ENCODE measurements around the gene XKR7.

DNA sequence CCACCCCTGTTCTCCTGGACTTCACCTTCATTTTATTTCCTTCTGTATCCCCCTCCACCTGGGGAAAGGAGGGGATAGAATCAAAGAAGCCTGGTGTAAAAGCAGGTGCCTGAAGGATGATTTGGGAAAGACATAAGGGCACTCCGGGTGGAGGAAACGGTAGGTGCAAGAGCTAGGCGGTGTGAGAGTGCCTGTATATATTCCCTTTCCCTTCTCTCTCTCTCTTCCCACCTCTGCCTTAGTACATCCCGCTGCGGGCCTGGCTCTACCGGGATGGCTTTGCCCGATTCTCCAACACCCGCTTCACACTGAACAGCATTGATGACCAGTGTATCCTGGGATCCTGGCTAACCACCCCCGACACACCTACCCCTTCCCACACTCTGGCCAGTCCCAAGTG lies 42.3 kb upstream of the XKR7 start:
- no peak for TF ChIP-seq TAF1 (IDR thresholded peaks at IDR 0.05; ENCODE audit: low read depth)
- TF ChIP-seq, protein P1, sequence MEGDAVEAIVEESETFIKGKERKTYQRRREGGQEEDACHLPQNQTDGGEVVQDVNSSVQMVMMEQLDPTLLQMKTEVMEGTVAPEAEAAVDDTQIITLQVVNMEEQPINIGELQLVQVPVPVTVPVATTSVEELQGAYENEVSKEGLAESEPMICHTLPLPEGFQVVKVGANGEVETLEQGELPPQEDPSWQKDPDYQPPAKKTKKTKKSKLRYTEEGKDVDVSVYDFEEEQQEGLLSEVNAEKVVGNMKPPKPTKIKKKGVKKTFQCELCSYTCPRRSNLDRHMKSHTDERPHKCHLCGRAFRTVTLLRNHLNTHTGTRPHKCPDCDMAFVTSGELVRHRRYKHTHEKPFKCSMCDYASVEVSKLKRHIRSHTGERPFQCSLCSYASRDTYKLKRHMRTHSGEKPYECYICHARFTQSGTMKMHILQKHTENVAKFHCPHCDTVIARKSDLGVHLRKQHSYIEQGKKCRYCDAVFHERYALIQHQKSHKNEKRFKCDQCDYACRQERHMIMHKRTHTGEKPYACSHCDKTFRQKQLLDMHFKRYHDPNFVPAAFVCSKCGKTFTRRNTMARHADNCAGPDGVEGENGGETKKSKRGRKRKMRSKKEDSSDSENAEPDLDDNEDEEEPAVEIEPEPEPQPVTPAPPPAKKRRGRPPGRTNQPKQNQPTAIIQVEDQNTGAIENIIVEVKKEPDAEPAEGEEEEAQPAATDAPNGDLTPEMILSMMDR (IDR thresholded peaks at IDR 0.05; ENCODE audit: poor library complexity, severe bottlenecking) = no peak
